Fibroblast of skin of scalp (primary cell): ENCODE data around the gene MACROH2A1.
"Not testable (repeated sequence)": the region's sequence is repeated elsewhere in the genome, so short reads cannot be mapped to it uniquely, and the experiment has no call there.

ENCODE experiments used
- DNase-seq: peaks from one replicate; pipeline ENCODE4 v3.0.0-alpha.2; 2013

The MACROH2A1 gene

GRCh38 chr5:135376961-135377624, 21.9 kb downstream of the MACROH2A1 start:
- DNase-seq: no peak

- DNase-seq: no peak
These were observed 23.8 kb downstream of the MACROH2A1 start for GRCh38 chr5:135375040-135375793.

- DNase-seq: peak; percentile 19
These were observed 25.1 kb downstream of the MACROH2A1 start for GRCh38 chr5:135373736-135374515.

- no peak for DNase-seq
These were observed 26.2 kb downstream of the MACROH2A1 start for GRCh38 chr5:135372654-135373381.

GRCh38 chr5:135371622-135372232, 27.3 kb downstream of the MACROH2A1 start:
- peak; percentile 73 for DNase-seq

GRCh38 chr5:135369952-135370351, 29.1 kb downstream of the MACROH2A1 start:
- DNase-seq: no peak

- DNase-seq: no peak
These were observed 31.5 kb downstream of the MACROH2A1 start for GRCh38 chr5:135367554-135367953.

GRCh38 chr5:135367076-135367475, 32.0 kb downstream of the MACROH2A1 start:
- DNase-seq: no peak

- DNase-seq: no peak
These were observed 33.8 kb downstream of the MACROH2A1 start for GRCh38 chr5:135365281-135365680.

GRCh38 chr5:135364421-135365262, 34.4 kb downstream of the MACROH2A1 start:
- no peak for DNase-seq

GRCh38 chr5:135363342-135363741, 35.7 kb downstream of the MACROH2A1 start:
- not testable (repeated sequence) for DNase-seq

GRCh38 chr5:135362102-135362501, 36.9 kb downstream of the MACROH2A1 start:
- no peak for DNase-seq

- no peak for DNase-seq
These were observed 38.5 kb downstream of the MACROH2A1 start for GRCh38 chr5:135360278-135361274.

- DNase-seq: no peak
These were observed 39.5 kb downstream of the MACROH2A1 start for GRCh38 chr5:135359374-135360165.

GRCh38 chr5:135357685-135358084, 41.3 kb downstream of the MACROH2A1 start:
- no peak for DNase-seq

GRCh38 chr5:135356522-135357318, 42.3 kb downstream of the MACROH2A1 start:
- peak; percentile 62 for DNase-seq

- peak; percentile 33 for DNase-seq
These were observed 43.9 kb downstream of the MACROH2A1 start for GRCh38 chr5:135355169-135355568.
